Prostate gland (tissue), 2 donors: Measurements from ENCODE around the gene SEC24D.

Experiments used
- CTCF ChIP-seq, 4 experiments: fragments of 200-600 bp in 2 of 4; fragments of 450-650 bp in 2 of 4; sonication (generic) in 2 of 4; IDR thresholded peaks; 1 replicate in 3 of 4; 2 replicates in 1 of 4; pipeline ENCODE4 v1.5.1; 2016 to 2019; ENCODE audit warnings: antibody characterized with exemption in 4 of 4, mild to moderate bottlenecking in 2 of 4, moderate library complexity in 2 of 4
- POLR2A ChIP-seq: fragments of 450-650 bp; IDR thresholded peaks from one replicate; pipeline ENCODE4 v1.6.1; 2016; ENCODE audit warnings: antibody characterized with exemption, mild to moderate bottlenecking
- POLR2AphosphoS5 ChIP-seq: sonication (generic); formaldehyde crosslinking; IDR thresholded peaks from one replicate; pipeline ENCODE4 v1.6.1; 2017; ENCODE audit warnings: antibody characterized with exemption

- no peak for TF ChIP-seq POLR2AphosphoS5
- TF ChIP-seq CTCF (IDR thresholded peaks at IDR 0.05), result no peak
- no peak for TF ChIP-seq POLR2A
Observed at GRCh38 chr4:118751629-118752323, 84.2 kb downstream of the SEC24D start.
